HFFc6 (cell line): ENCODE measurements around the gene EEFSEC. TPM values are rescaled to one million over a fixed set of nuclear protein-coding genes. Genes with fewer than 3 reads are reported as not detected.

Experiments used
- DNase-seq: peaks from one replicate; pipeline ENCODE4 v3.0.0-alpha.2; 2018
- H3K27ac Mint-ChIP-seq: 2 replicates; pipeline ENCODE4 v1.8.0; 2020; ENCODE audit warnings: mild to moderate bottlenecking, mixed read lengths
- H3K27me3 Mint-ChIP-seq: 2 replicates; pipeline ENCODE4 v1.8.0; 2021; ENCODE audit warnings: mild to moderate bottlenecking, moderate library complexity, mixed read lengths; ENCODE audit not compliant: insufficient read depth
- H3K36me3 Mint-ChIP-seq: 2 replicates; pipeline ENCODE4 v1.8.0; 2021; ENCODE audit warnings: low read depth, mixed read lengths
- H3K4me1 Mint-ChIP-seq: 2 replicates; pipeline ENCODE4 v1.8.0; 2020; ENCODE audit warnings: low read depth, mixed read lengths
- H3K4me3 Mint-ChIP-seq: 2 replicates; pipeline ENCODE4 v1.8.0; 2020; ENCODE audit warnings: mild to moderate bottlenecking, moderate library complexity, mixed read lengths
- H3K9me3 Mint-ChIP-seq: 2 replicates; pipeline ENCODE4 v1.8.0; 2020; ENCODE audit warnings: mild to moderate bottlenecking, mixed read lengths
- total RNA-seq, 6 experiments: library from RNA; stranded (reverse); fragmentation: NEBNext Ultra II Directional; extraction: Animal tissue kit (Norgen Biotek cat#: 25700); gene quantifications; 2 replicates in 1 of 6; 3 replicates in 5 of 6; pipeline ENCODE4 v1.2.3, GENCODE V29; 2021
- TF ChIP-seq, protein P1 (sequence below): fragments of 200-600 bp; sonication (generic); IDR thresholded peaks from 2 replicates; pipeline ENCODE4 v1.5.0; 2021; ENCODE audit warnings: antibody characterized with exemption, mild to moderate bottlenecking

EEFSEC gene
- total RNA-seq, 6 experiments from 2014 or later, result 8.2 to 11.6 (median 11.0) TPM

DNA sequence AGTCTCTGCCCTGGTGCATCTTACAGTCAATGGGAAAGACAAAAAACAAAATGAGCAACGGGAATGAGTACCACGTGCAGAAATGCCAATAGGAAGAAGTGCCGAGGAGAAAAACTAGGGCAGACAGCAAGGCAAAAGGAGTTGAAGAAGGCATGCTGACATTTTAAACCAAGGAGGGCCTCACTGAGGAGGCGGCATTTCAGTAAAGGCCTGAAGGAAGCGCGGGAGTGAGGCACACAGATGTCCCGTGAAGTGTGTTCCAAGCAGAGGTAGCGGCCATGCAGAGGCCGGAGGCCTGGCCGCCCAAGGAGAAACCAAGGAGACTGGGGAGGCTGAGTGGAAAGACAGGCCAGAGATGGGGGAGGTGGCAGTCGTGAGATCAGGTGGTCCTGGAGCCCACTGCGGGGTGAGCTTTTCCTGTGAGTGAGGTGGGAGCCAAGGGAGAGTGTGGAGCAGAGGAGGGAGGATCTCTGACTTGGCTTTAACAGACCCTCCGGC, 278.6 kb downstream of the EEFSEC start:
- Mint-ChIP-seq H3K4me3 (peak overlapping the region; percentile 79; the same call in 1 of the 2 replicates), H3K9me3 (peaks cover 4% of the 10 kb centered on the region; the same call in 1 of the 2 replicates), H3K36me3 (no peaks in the 10 kb centered on the region), H3K27me3 (peaks cover 24% of the 10 kb centered on the region), H3K27ac (no peak overlapping the region), H3K4me1 (peaks cover 31% of the 10 kb centered on the region)
- DNase-seq, result no peak
- TF ChIP-seq, protein P1, sequence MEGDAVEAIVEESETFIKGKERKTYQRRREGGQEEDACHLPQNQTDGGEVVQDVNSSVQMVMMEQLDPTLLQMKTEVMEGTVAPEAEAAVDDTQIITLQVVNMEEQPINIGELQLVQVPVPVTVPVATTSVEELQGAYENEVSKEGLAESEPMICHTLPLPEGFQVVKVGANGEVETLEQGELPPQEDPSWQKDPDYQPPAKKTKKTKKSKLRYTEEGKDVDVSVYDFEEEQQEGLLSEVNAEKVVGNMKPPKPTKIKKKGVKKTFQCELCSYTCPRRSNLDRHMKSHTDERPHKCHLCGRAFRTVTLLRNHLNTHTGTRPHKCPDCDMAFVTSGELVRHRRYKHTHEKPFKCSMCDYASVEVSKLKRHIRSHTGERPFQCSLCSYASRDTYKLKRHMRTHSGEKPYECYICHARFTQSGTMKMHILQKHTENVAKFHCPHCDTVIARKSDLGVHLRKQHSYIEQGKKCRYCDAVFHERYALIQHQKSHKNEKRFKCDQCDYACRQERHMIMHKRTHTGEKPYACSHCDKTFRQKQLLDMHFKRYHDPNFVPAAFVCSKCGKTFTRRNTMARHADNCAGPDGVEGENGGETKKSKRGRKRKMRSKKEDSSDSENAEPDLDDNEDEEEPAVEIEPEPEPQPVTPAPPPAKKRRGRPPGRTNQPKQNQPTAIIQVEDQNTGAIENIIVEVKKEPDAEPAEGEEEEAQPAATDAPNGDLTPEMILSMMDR, result no peak

DNA sequence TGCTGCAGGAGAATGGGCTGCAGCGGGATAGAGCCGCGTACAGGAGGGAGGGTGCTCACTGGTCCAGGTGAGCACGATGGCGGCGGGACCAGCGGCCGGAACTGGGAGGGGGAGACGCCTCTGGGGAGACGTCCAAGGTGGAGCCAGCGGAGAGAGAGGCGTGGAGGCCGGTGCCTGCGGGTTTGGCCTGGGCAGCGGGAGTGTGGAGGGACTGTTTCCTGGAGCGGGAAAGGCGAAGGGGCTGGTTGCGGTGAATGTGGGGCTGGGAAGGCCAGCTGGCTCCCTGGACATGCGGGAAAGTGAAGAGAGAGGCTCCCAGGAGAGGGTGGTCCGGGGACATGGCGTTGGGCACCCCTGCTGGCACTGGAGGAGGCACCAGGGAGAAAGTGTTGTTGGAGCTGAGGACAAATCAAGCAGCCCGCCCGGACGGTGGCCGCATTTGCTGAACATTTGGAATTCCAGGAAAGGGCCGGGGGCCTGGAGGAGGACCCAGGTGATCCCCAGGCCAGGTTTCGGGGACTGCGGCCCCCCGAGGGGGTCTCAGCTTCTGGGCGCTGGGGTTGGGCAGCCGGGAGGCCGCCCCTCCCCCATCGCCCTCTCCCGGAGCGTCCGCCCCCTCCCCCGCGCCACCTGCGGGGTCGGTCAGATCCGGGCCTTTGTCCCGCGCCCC, 279.2 kb downstream of the EEFSEC start:
- Mint-ChIP-seq H3K27ac (no peak overlapping the region; the same call in 1 of the 2 replicates), H3K27me3 (peaks cover 24% of the 10 kb centered on the region), H3K4me1 (peaks cover 31% of the 10 kb centered on the region), H3K4me3 (peak overlapping the region; percentile 79), H3K36me3 (no peaks in the 10 kb centered on the region; the same call in 1 of the 2 replicates), H3K9me3 (peaks cover 4% of the 10 kb centered on the region; the same call in 1 of the 2 replicates)
- DNase-seq, result no peak
- TF ChIP-seq, protein P1, result no peak

DNA sequence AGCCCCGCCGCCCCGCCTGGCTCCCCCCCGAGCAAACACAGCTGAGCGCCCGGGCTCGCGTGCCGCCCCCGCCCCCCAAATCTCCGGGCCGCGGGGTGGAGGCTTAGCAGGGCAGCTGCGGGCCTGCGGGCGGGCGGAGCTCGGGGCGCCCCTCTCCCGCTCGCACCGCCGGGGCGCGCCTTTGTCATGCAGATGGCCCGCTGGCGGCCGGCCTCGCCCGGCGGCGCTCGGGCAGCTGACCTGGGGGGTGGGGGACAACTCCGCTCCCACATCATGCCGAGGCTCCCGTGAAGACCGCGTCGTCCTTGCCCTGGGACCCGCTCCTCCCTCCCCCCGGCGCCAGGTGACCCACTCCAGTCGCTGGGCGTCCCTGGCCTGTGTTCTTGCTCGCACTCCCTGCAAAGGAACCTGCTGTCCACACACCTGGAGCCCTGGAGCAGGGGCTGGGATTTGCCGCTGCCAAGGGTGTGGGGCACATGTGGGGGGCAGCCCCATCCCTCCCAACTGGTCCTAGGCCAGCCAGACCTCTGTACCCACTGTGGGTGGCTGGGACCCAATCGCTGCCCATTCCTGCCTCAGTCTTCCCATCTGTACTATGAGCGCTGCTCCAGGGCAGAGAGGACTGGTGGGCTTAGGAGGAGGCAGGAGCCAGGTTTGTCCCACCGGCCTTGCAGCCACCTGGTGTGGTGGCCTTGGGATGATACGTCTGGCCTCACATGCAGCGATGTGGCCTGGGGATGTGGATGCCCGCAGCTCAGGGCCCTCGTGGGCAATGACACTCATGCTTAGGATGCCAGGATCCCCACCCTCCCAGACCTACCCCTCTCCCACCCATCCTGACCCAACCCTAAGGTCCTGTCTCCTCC, 279.9 kb downstream of the EEFSEC start:
- TF ChIP-seq, protein P1, result no peak
- no peak overlapping the region for H3K4me3 Mint-ChIP-seq
- H3K27ac Mint-ChIP-seq, result no peak overlapping the region

DNA sequence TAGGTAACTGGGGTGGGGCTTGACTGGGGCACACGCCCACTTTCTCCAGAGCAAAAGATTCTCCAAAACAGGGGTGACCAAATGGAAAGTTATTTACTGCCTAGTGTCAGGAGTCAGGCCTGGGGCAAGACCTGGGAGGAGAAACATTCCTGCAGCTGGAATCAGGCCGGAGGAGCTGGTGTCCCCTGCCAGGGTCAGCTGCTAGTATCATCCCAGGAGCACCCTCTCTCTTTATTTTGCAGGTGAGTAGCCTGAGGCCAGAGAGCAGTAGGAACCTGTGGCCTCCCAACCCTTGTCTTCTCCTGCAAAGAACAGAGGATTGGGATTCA, 280.5 kb downstream of the EEFSEC start:
- no peak for DNase-seq
- no peak overlapping the region for H3K4me3 Mint-ChIP-seq
- H3K36me3 Mint-ChIP-seq, result no peaks in the 10 kb centered on the region; the same call in 1 of the 2 replicates
- TF ChIP-seq, protein P1, result no peak
- no peak overlapping the region for H3K27ac Mint-ChIP-seq
- H3K27me3 Mint-ChIP-seq, result peaks cover 24% of the 10 kb centered on the region
- H3K9me3 Mint-ChIP-seq, result peaks cover 4% of the 10 kb centered on the region; the same call in 1 of the 2 replicates
- H3K4me1 Mint-ChIP-seq, result peaks cover 32% of the 10 kb centered on the region

More for the DNA sequence above, 279.9 kb downstream of the EEFSEC start:
- H3K9me3 Mint-ChIP-seq, result peaks cover 4% of the 10 kb centered on the region; the same call in 1 of the 2 replicates
- no peaks in the 10 kb centered on the region; the same call in 1 of the 2 replicates for H3K36me3 Mint-ChIP-seq
- H3K4me1 Mint-ChIP-seq, result peaks cover 31% of the 10 kb centered on the region
- peaks cover 24% of the 10 kb centered on the region for H3K27me3 Mint-ChIP-seq
- no peak for DNase-seq

DNA sequence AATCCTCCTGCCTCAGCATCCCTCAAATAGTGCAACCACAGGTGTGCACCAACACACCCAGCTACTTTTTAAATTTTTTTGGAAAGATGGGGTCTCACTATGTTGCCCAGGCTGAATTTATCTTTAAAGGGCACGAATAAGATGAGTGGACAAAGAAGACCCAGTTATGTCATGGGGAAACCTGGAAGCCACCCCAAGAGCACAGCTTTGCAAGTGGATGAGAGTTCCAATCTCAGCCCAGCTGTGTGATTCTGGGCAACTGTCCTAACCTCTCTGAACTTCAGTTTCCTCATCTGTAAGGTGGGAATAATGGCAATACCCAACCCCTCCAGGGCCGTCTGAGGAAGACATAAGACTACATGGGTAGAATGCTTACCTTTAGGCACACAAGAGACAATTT, 281.2 kb downstream of the EEFSEC start:
- Mint-ChIP-seq H3K27me3 (peaks cover 28% of the 10 kb centered on the region), H3K27ac (no peak overlapping the region), H3K4me3 (no peak overlapping the region), H3K4me1 (peaks cover 39% of the 10 kb centered on the region), H3K9me3 (peaks cover 4% of the 10 kb centered on the region; the same call in 1 of the 2 replicates), H3K36me3 (peaks cover 3% of the 10 kb centered on the region)
- TF ChIP-seq, protein P1, result no peak
- no peak for DNase-seq
